NB4 (cell line): ENCODE results near the gene DCHS1.

Experiments
- POLR2A ChIP-seq: IDR thresholded peaks from 2 replicates; pipeline ENCODE4 v1.6.1; 2011; ENCODE audit warnings: mild to moderate bottlenecking; ENCODE audit not compliant: insufficient read length; ENCODE audit errors: extremely low read depth
- TF ChIP-seq, protein P1 (sequence below): IDR thresholded peaks from one replicate; pipeline ENCODE4 v1.5.1; 2012; ENCODE audit warnings: low read depth, low read length

DNA sequence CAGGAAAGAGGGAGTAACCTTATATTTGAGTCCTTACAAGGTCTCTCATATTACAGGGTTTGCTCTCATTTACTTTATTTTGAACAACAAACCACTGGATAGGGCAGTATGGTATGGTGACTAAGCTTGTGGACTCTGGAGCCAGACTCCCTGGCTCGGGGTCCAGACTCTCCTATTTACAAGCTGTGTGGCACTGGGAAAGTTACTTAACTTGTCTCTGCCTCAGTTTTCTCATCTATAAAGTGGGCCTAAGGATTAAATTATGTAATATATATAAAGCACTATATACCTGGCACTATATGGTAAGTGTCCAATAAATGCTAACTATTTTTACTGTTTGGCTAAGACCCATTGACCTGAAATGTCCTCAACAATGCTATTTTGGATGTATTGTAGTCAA is 1.7 kb upstream of the DCHS1 start:
- TF ChIP-seq, protein P1, sequence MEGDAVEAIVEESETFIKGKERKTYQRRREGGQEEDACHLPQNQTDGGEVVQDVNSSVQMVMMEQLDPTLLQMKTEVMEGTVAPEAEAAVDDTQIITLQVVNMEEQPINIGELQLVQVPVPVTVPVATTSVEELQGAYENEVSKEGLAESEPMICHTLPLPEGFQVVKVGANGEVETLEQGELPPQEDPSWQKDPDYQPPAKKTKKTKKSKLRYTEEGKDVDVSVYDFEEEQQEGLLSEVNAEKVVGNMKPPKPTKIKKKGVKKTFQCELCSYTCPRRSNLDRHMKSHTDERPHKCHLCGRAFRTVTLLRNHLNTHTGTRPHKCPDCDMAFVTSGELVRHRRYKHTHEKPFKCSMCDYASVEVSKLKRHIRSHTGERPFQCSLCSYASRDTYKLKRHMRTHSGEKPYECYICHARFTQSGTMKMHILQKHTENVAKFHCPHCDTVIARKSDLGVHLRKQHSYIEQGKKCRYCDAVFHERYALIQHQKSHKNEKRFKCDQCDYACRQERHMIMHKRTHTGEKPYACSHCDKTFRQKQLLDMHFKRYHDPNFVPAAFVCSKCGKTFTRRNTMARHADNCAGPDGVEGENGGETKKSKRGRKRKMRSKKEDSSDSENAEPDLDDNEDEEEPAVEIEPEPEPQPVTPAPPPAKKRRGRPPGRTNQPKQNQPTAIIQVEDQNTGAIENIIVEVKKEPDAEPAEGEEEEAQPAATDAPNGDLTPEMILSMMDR = no peak
- TF ChIP-seq POLR2A = no peak
